Mammary epithelial cell (primary cell): ENCODE data around the gene STAT3.

ENCODE experiments used
- CTCF ChIP-seq, 2 donors: IDR thresholded peaks in 1 of 2; conservative IDR thresholded peaks in 1 of 2; 2 replicates each; pipeline ENCODE4 v1.5.1; 2011 to 2012; ENCODE audit warnings: inconsistent platforms in 2 of 2, low read length in 2 of 2, mild to moderate bottlenecking in 2 of 2, control low read depth in 1 of 2, low read depth in 1 of 2; ENCODE audit not compliant: insufficient read depth in 1 of 2; ENCODE audit errors: extremely low read depth in 1 of 2
- EZH2 ChIP-seq: IDR thresholded peaks from 2 replicates; pipeline ENCODE4 v1.6.1; 2012; ENCODE audit warnings: low read length, inconsistent platforms, borderline replicate concordance

- TF ChIP-seq CTCF (conservative IDR thresholded peaks at IDR 0.05 in 1 of 2, IDR thresholded peaks at IDR 0.05 in 1 of 2; ENCODE audit: extremely low read depth in 1 of 2, insufficient read depth in 1 of 2, low read depth in 1 of 2, low read length in 2 of 2) (no peak), EZH2 (no peak)
Observed at GRCh38 chr17:42277342-42277712, 110.9 kb downstream of the STAT3 start.
